Activated CD4-positive, alpha-beta T cell treated with anti-CD3 and anti-CD28 coated beads, Interleukin-2, amount 50 U/mL, for 24 hours (primary cell): ENCODE data around the gene CST2.
"Not testable (repeated sequence)": the region's sequence is repeated elsewhere in the genome, so short reads cannot be mapped to it uniquely, and the experiment has no call there.

Experiments used
- DNase-seq, 2 donors: peaks; one replicate each; pipeline ENCODE4 v3.0.0-alpha.2; 2020; ENCODE audit warnings: low read depth in 1 of 2, low spot score in 1 of 2

Gene CST2

GRCh38 chr20:23826541-23827021 is at the start of gene CST2:
Gene CST2 (minus strand): TSS chr20:23826729. CDS start chr20:23826660, 69 bp downstream.
- DNase-seq, result no peak

- no peak for DNase-seq
Observed at GRCh38 chr20:23875606-23876237, 49.2 kb upstream of the CST2 start.

- DNase-seq, result no peak
Observed at GRCh38 chr20:23874747-23875146, 48.2 kb upstream of the CST2 start.

GRCh38 chr20:23873370-23874015 is 47.0 kb upstream of the CST2 start:
- no peak for DNase-seq

GRCh38 chr20:23872065-23872464 is 45.5 kb upstream of the CST2 start:
- DNase-seq, result no peak

GRCh38 chr20:23870461-23870860 is 43.9 kb upstream of the CST2 start:
- no peak for DNase-seq

GRCh38 chr20:23869520-23869919 is 43.0 kb upstream of the CST2 start:
- no peak for DNase-seq

GRCh38 chr20:23868321-23868720 is 41.8 kb upstream of the CST2 start:
- DNase-seq, result no peak

- no peak for DNase-seq
Observed at GRCh38 chr20:23867152-23867776, 40.7 kb upstream of the CST2 start.

- not testable (repeated sequence) for DNase-seq
Observed at GRCh38 chr20:23860771-23861170, 34.2 kb upstream of the CST2 start.

- no peak for DNase-seq
Observed at GRCh38 chr20:23857962-23858595, 31.6 kb upstream of the CST2 start.

- DNase-seq, result no peak
Observed at GRCh38 chr20:23856736-23857135, 30.2 kb upstream of the CST2 start.

- DNase-seq, result no peak
Observed at GRCh38 chr20:23856226-23856625, 29.7 kb upstream of the CST2 start.

- no peak for DNase-seq
Observed at GRCh38 chr20:23841693-23842092, 15.2 kb upstream of the CST2 start.

GRCh38 chr20:23835716-23836115 is 9.2 kb upstream of the CST2 start:
- no peak for DNase-seq

GRCh38 chr20:23832775-23833513 is 6.4 kb upstream of the CST2 start:
- no peak for DNase-seq

GRCh38 chr20:23831961-23832360 is 5.4 kb upstream of the CST2 start:
- not testable (repeated sequence) for DNase-seq

- DNase-seq, result no peak
Observed at GRCh38 chr20:23823621-23824324, 2.8 kb downstream of the CST2 start.

GRCh38 chr20:23823111-23823510 is 3.4 kb downstream of the CST2 start:
- DNase-seq, result no peak

- no peak for DNase-seq
Observed at GRCh38 chr20:23820493-23820892, 6.0 kb downstream of the CST2 start.

GRCh38 chr20:23811559-23811958 is 15.0 kb downstream of the CST2 start:
- DNase-seq, result not testable (repeated sequence)
